ENCODE data around the gene PRDM15.

PRDM15 gene

GRCh38 chr21:41879190-41879998 is at the start of gene PRDM15:
Gene PRDM15, minus strand, starts transcription at chr21:41879344. Its CDS starts 18,981 bp downstream, at chr21:41860363.
- no peak for DNase-seq

GRCh38 chr21:41928621-41929220 is 49.6 kb upstream of the PRDM15 start:
- no peak for DNase-seq

GRCh38 chr21:41927727-41928409 is 48.7 kb upstream of the PRDM15 start:
- DNase-seq = no peak

- no peak for DNase-seq
Measured at GRCh38 chr21:41926807-41927171, 47.6 kb upstream of the PRDM15 start.

- DNase-seq = no peak
Measured at GRCh38 chr21:41926117-41926806, 47.1 kb upstream of the PRDM15 start.

GRCh38 chr21:41925767-41926116 is 46.6 kb upstream of the PRDM15 start:
- DNase-seq = no peak

- DNase-seq = no peak
Measured at GRCh38 chr21:41924368-41924754, 45.2 kb upstream of the PRDM15 start.

GRCh38 chr21:41923631-41924367 is 44.7 kb upstream of the PRDM15 start:
- DNase-seq = no peak

- DNase-seq = no peak
Measured at GRCh38 chr21:41923186-41923585, 44.0 kb upstream of the PRDM15 start.

GRCh38 chr21:41921021-41921420 is 41.9 kb upstream of the PRDM15 start:
- no peak for DNase-seq

- no peak for DNase-seq
Measured at GRCh38 chr21:41920476-41920875, 41.3 kb upstream of the PRDM15 start.

GRCh38 chr21:41919666-41920398 is 40.7 kb upstream of the PRDM15 start:
- no peak for DNase-seq

GRCh38 chr21:41918561-41919358 is 39.6 kb upstream of the PRDM15 start:
- no peak for DNase-seq

- DNase-seq = no peak
Measured at GRCh38 chr21:41917531-41917930, 38.4 kb upstream of the PRDM15 start.

- DNase-seq = no peak
Measured at GRCh38 chr21:41916888-41917433, 37.8 kb upstream of the PRDM15 start.

- no peak for DNase-seq
Measured at GRCh38 chr21:41914965-41915364, 35.8 kb upstream of the PRDM15 start.

GRCh38 chr21:41914358-41914757 is 35.2 kb upstream of the PRDM15 start:
- no peak for DNase-seq

GRCh38 chr21:41913230-41913629 is 34.1 kb upstream of the PRDM15 start:
- no peak for DNase-seq

- DNase-seq = no peak
Measured at GRCh38 chr21:41908829-41909228, 29.7 kb upstream of the PRDM15 start.

- DNase-seq = no peak
Measured at GRCh38 chr21:41907496-41908258, 28.5 kb upstream of the PRDM15 start.

All from SIG-M5 (cell line).